GM21786 (cell line): ENCODE data around the gene INTU.
"Not testable (repeated sequence)": the region's sequence is repeated elsewhere in the genome, so short reads cannot be mapped to it uniquely, and the experiment has no call there.

Source experiments
- ATAC-seq: cut with Tn5 transposase; IDR thresholded peaks from one replicate; pipeline ENCODE4 v1.9.1; 2021; ENCODE audit not compliant: unreplicated experiment

INTU gene

GRCh38 chr4:127642169-127642568, 9.4 kb downstream of the INTU start:
- no peak for ATAC-seq

DNA sequence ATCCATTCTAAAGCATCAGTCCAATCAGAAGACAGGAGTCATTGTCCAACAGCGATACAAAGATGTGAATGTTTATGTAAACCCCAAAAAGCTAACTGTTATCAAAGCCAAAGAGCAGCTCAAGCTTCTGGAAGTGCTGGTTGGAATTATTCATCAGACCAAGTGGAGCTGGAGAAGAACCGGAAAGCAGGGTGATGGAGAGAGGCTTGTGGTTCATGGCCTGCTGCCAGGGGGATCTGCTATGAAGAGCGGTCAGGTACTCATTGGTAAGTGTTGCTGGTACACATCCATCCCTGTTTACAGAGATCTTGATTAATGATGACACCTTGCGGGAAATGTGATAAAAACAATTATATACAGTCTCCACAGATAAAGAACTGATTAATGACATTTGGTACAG, 11.0 kb downstream of the INTU start:
- no peak for ATAC-seq

GRCh38 chr4:127648061-127648460, 15.3 kb downstream of the INTU start:
- no peak for ATAC-seq

GRCh38 chr4:127655590-127655989, 22.8 kb downstream of the INTU start:
- not testable (repeated sequence) for ATAC-seq

GRCh38 chr4:127656047-127656680, 23.4 kb downstream of the INTU start:
- ATAC-seq, result no peak

GRCh38 chr4:127660284-127660885, 27.6 kb downstream of the INTU start:
- no peak for ATAC-seq

DNA sequence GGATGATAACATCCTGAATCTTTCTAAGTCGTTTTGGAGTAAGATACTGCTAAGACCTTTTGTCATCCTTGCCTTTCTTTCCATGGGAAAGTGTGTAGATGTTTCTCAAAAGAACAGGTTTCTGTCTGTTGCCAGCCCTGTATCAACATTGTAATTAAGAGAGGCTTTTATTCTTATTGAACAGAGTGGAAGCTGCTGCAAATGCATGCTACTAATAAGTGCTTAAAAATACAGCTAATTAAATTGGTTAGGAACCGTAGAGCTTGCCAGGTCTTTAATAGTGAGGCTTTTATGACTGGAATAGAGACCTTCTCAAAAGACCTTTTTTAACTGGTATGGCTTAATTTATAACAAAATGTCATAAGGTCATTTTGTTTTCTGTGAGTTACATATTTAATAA, 34.4 kb downstream of the INTU start:
- ATAC-seq, result no peak

GRCh38 chr4:127667772-127668171, 35.0 kb downstream of the INTU start:
- no peak for ATAC-seq

DNA sequence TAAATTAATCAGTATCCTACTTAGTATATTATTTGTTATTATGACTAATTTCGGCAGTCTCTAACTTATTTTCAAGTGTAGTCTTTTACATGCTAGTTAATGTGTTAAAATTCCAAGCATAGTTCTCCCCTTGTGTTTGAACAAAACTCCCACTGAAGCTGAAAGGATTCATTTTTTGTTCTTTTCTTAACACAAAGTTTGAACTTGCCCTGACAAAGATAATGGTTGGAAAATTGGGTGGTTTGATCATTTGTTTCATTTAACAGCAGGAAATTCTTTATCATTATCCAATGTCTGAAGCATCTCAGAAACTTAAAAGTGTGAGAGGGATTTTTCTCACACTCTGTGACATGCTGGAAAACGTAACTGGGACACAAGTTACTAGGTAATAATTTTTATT, 36.0 kb downstream of the INTU start:
- no peak for ATAC-seq

GRCh38 chr4:127669691-127670090, 36.9 kb downstream of the INTU start:
- no peak for ATAC-seq

DNA sequence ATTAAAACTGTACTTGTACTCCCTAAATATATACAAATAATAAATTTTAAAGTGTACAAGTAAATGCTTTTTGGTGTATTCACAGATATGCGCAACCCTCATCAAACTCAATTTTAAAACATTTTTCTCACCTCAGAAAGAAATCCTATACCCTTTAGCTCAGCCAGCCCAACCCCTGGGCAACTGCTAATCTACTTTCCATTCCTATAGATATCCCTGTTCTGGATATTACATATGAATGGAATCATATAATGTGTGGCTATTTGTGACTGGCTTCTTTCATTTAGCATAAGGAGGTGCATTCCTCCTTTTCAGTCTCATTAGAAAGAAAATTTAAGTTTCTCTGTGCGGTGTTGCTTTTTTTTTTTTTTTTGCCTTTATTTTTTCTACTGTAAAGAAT, 39.4 kb downstream of the INTU start:
- no peak for ATAC-seq

DNA sequence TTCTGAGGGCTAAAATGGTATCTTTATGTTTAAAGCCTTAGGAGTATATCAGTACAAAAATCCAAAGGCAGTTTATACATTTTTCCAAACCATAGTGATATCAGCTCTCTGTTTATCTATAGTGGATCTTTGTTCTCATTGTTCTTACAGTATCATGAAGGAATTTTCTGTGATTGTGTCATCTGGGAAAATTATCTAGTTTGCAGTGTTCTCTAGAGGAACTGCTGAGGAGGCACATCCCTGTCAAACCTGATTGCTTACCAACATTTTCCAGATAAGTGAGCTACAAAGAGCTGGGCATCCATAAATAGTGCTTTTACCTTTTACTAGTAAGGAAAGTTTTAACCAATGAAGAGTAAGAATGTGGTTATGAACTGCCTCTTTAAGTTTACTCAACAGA, 52.5 kb downstream of the INTU start:
- ATAC-seq, result no peak

DNA sequence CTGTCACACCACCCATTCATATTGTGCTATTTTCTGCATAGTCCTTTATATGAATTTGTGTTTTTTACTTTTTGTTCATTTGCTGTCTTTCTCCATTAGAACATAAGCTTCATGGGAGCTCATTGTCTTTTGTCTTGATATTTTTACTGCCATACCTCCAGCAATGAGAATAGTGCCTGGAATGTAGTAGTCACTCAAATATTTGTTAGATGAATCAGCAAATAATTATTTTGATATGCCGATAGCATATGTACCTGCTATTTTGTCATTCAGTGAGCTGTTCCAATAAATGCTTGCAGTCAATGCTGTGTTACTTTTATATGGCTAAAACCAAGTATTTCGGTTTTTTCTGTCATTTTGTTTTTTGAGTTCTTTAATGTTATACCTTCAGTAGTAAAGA, 53.9 kb downstream of the INTU start:
- ATAC-seq, result no peak

GRCh38 chr4:127687580-127687979, 54.8 kb downstream of the INTU start:
- ATAC-seq, result no peak

DNA sequence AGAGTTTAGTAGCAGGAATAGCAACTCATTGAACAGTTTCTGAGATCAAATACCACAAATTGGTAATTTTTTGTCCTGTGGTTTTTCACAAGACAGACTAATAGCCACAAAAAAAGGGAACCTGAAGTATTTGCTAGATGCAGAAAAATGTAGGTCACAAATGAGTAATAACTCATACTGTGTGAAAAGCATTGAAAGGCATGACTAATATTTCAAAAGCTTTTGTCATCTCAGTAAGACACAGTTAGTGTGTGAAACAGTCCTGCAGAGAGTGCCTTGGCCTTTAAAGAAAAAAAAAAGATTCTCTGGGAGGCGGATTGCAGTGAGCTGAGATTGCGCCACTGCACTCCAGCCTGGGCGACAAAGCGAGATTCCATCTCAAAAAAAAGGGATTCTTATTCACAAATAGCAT, 66.0 kb downstream of the INTU start:
- ATAC-seq, result peak; percentile 100

DNA sequence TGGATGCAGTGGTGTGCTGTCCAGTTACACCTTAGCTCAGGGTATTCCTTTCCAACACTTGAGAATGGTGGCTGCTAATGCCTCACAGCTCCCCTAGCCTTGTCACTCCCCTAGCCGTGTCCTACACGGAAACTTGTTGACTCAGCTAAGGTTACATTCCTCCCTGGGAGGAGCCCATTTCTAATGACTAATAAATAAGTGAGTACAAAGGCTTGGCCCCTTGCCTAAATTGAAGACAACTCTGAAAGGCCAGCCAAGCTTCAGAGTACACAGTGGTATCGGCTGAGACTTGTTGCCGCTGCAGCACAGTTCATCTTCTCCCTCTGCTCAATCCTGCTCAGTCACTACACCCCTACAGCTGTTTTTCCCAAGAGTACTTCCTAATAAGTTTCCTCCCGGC, 76.2 kb downstream of the INTU start:
- no peak for ATAC-seq

- no peak for ATAC-seq
Measured at GRCh38 chr4:127709456-127709855, 76.7 kb downstream of the INTU start.

DNA sequence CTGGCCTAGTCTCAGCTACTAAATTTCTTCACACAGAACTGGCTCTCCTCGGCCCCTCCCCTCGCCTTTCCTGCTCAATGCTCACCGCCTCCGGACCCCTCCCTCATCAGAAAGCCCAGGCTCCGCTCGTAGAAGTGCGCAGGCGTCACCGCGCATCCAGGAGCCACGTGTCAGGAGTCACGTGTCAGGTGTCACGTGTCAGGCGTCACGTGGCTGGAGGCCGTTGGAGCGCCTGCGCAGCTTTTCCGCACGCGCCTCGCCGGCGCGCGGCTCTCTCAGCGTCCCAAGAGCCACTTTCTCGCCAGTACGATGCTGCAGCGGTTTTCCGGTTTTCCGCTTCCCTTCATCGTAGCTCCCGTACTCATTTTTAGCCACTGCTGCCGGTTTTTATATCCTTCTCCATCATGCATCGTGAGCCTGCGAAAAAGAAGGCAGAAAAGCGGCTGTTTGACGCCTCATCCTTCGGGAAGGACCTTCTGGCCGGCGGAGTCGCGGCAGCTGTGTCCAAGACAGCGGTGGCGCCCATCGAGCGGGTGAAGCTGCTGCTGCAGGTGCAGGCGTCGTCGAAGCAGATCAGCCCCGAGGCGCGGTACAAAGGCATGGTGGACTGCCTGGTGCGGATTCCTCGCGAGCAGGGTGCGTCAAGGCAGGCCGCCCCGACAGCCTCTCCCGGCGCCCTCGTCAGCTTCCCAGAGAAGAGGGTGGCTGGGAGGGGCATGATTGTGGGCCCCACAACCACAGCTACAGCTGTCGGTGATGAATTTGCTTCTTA, 97.6 kb downstream of the INTU start, which contains the start of gene SLC25A31:
TSS of gene SLC25A31 (plus strand) at position 259 of the 772 bp plus-strand sequence. CDS start at position 405, 146 bp downstream.
- no peak for ATAC-seq

- ATAC-seq, result no peak
Measured at GRCh38 chr4:127731406-127731805, 98.6 kb downstream of the INTU start.

GRCh38 chr4:127732623-127733328, 100.0 kb downstream of the INTU start:
- ATAC-seq, result peak; percentile 87

- ATAC-seq, result no peak
Measured at GRCh38 chr4:127734976-127735375, 102.2 kb downstream of the INTU start.

- ATAC-seq, result no peak
Measured at GRCh38 chr4:127737295-127737694, 104.5 kb downstream of the INTU start.
